Activated naive CD4-positive, alpha-beta T cell treated with anti-CD3 and anti-CD28 coated beads for 36 hours (primary cell): ENCODE results near the gene HMMR. TPM values are rescaled to one million over a fixed set of nuclear protein-coding genes. Genes with fewer than 3 reads are reported as not detected.
"Not testable (repeated sequence)": the region's sequence is repeated elsewhere in the genome, so short reads cannot be mapped to it uniquely, and the experiment has no call there.

ENCODE experiments used
- CTCF ChIA-PET: fragments of 350-600 bp; sonication (Branson Sonifier 250); formaldehyde crosslinking; loops from one replicate; lab custom pipeline; 2021; ENCODE audit warnings: antibody characterized with exemption; lab: Charles Lee
- DNase-seq: peaks from one replicate; pipeline ENCODE4 v3.0.0-alpha.2; 2020
- H3K27ac Mint-ChIP-seq: one replicate; pipeline ENCODE4 v1.8.0; 2021; ENCODE audit warnings: mild to moderate bottlenecking, mixed read lengths
- H3K27me3 Mint-ChIP-seq: one replicate; pipeline ENCODE4 v1.8.0; 2021; ENCODE audit warnings: low read depth, mixed read lengths
- H3K36me3 Mint-ChIP-seq: one replicate; pipeline ENCODE4 v1.8.0; 2021; ENCODE audit warnings: low read depth, mixed read lengths
- H3K4me1 Mint-ChIP-seq: one replicate; pipeline ENCODE4 v1.8.0; 2021; ENCODE audit warnings: low read depth, mixed read lengths
- H3K4me3 Mint-ChIP-seq: one replicate; pipeline ENCODE4 v1.8.0; 2021; ENCODE audit warnings: mild to moderate bottlenecking, moderate library complexity, mixed read lengths
- H3K9me3 Mint-ChIP-seq: one replicate; pipeline ENCODE4 v1.8.0; 2021; ENCODE audit warnings: mixed read lengths
- intact Hi-C: fragments of 100-400 bp; cut with micrococcal nuclease; formaldehyde crosslinking; loops from one replicate; pipeline ENCODE4 v1.15.1; 2023
- total RNA-seq, 2 experiments: library from RNA; stranded (reverse); gene quantifications; one replicate each; pipeline ENCODE4 v1.2.3, GENCODE V29; 2021

Gene HMMR
- total RNA-seq, 2 experiments from 2014 or later = 91.8 to 99.8 TPM

- intact Hi-C loops = no loop called here
Measured at GRCh38 chr5:163440954-163441353, 19.5 kb upstream of the HMMR start.

GRCh38 chr5:163444526-163444925, 15.9 kb upstream of the HMMR start:
- H3K4me1 Mint-ChIP-seq = peaks cover 16% of the 10 kb centered on the region
- peaks cover 55% of the 10 kb centered on the region for H3K36me3 Mint-ChIP-seq

More at GRCh38 chr5:163440954-163441353, 19.5 kb upstream of the HMMR start:
- H3K9me3 Mint-ChIP-seq = no peaks in the 10 kb centered on the region
- H3K27ac Mint-ChIP-seq = peak overlapping the region; percentile 41
- peaks cover 37% of the 10 kb centered on the region for H3K36me3 Mint-ChIP-seq
- no peaks in the 10 kb centered on the region for H3K27me3 Mint-ChIP-seq
- CTCF ChIA-PET = interaction anchor here (3.5 kb wide), 1 partner anchor 18 kb away, joined by 18 read pairs; the partner anchor contains the start of genes HMMR and NUDCD2
- DNase-seq = no peak
- H3K4me1 Mint-ChIP-seq = peaks cover 37% of the 10 kb centered on the region
- H3K4me3 Mint-ChIP-seq = no peak overlapping the region

DNA sequence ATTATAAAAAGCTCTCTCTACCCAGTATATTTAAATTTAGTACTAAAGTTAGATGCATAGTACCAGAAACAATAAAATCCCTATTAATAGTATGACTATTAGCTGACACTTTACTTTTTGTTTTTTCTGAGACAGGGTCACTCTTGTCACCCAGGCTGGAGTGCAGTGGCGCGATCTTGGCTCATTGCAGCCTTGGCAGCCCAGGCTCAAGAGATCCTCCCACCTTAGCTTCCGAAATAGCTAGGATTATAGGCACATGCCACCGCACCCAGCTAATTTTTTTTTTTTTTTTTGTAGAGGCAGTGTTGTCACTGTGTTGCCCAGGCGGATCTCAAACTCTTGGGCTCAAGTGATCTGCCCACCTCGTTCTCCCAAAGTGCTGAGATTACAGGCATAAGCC, 15.1 kb upstream of the HMMR start:
- Mint-ChIP-seq H3K27me3 (no peaks in the 10 kb centered on the region), H3K36me3 (peaks cover 50% of the 10 kb centered on the region), H3K4me3 (no peak overlapping the region)

More at GRCh38 chr5:163444526-163444925, 15.9 kb upstream of the HMMR start:
- DNase-seq = no peak
- Mint-ChIP-seq H3K9me3 (no peaks in the 10 kb centered on the region), H3K27me3 (no peaks in the 10 kb centered on the region), H3K27ac (no peak overlapping the region), H3K4me3 (no peak overlapping the region)
- intact Hi-C loops = no loop called here
- CTCF ChIA-PET = interaction anchor here (0.8 kb wide), 1 partner anchor 14 kb away, joined by 6 read pairs; no protein-coding TSS in a partner anchor

DNA sequence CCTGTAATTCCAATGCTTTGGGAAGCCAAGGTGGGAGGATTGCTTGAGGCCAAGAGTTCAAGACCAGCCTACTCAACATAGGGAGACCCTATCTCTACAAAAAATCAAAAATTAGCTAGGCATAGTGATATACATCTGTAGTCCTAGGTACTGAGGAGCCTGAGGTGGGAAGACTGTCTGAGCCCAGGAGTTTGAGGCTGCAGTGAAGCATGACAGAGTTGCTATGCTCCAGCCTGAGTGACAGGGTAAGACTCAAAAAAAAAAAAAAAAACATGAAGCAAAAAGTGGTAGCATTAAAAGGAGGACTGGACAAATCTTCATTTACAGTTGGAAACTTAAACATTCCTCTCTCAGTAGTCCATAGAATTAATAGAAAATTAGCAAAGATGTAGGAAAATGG, 13.2 kb upstream of the HMMR start:
- H3K9me3 Mint-ChIP-seq = no peaks in the 10 kb centered on the region
- CTCF ChIA-PET = no interaction called here
- peak overlapping the region; percentile 36 for H3K27ac Mint-ChIP-seq
- no peak overlapping the region for H3K4me3 Mint-ChIP-seq
- H3K4me1 Mint-ChIP-seq = peaks cover 4% of the 10 kb centered on the region
- H3K36me3 Mint-ChIP-seq = peaks cover 48% of the 10 kb centered on the region
- intact Hi-C loops = no loop called here
- no peak for DNase-seq
- no peaks in the 10 kb centered on the region for H3K27me3 Mint-ChIP-seq

More for the DNA sequence above, 15.1 kb upstream of the HMMR start:
- CTCF ChIA-PET = interaction anchor here (0.8 kb wide), 1 partner anchor 13 kb away, joined by 6 read pairs; no protein-coding TSS in a partner anchor
- DNase-seq = no peak
- H3K4me1 Mint-ChIP-seq = peaks cover 11% of the 10 kb centered on the region
- no peak overlapping the region for H3K27ac Mint-ChIP-seq
- no peaks in the 10 kb centered on the region for H3K9me3 Mint-ChIP-seq
- intact Hi-C loops = no loop called here

DNA sequence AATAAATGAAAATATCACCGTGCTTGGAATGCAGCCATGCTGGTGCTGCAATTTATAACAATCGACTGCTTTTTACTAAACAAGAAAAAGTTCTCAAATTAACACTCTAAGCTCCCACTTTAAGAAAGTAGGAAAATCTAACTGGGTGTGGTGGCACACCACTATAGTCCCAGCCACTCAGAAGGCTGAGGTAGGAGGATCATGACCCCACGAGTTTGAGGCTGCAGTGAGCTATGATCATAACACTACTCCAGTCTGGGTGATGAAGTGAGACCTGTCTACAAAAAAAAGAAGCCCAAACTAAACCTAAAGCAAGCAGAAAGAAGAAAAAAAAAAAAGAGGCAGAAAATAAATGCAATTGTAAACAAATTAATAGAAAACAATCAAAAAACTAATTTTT, 12.6 kb upstream of the HMMR start:
- CTCF ChIA-PET = interaction anchor here (1.0 kb wide), 1 partner anchor 13 kb away, joined by 3 read pairs; no protein-coding TSS in a partner anchor
- Mint-ChIP-seq H3K4me3 (no peak overlapping the region), H3K27ac (peak overlapping the region; percentile 11), H3K9me3 (no peaks in the 10 kb centered on the region), H3K36me3 (peaks cover 45% of the 10 kb centered on the region), H3K4me1 (peaks cover 4% of the 10 kb centered on the region), H3K27me3 (no peaks in the 10 kb centered on the region)
- no peak for DNase-seq
- intact Hi-C loops = no loop called here

- no peak overlapping the region for H3K4me3 Mint-ChIP-seq
- H3K9me3 Mint-ChIP-seq = no peaks in the 10 kb centered on the region
- CTCF ChIA-PET = interaction anchor here (1.0 kb wide), 1 partner anchor 13 kb away, joined by 3 read pairs; no protein-coding TSS in a partner anchor
- intact Hi-C loops = no loop called here
- peaks cover 4% of the 10 kb centered on the region for H3K4me1 Mint-ChIP-seq
- peaks cover 46% of the 10 kb centered on the region for H3K36me3 Mint-ChIP-seq
- H3K27me3 Mint-ChIP-seq = no peaks in the 10 kb centered on the region
- DNase-seq = no peak
- H3K27ac Mint-ChIP-seq = no peak overlapping the region
Measured at GRCh38 chr5:163448491-163448890, 11.9 kb upstream of the HMMR start.

DNA sequence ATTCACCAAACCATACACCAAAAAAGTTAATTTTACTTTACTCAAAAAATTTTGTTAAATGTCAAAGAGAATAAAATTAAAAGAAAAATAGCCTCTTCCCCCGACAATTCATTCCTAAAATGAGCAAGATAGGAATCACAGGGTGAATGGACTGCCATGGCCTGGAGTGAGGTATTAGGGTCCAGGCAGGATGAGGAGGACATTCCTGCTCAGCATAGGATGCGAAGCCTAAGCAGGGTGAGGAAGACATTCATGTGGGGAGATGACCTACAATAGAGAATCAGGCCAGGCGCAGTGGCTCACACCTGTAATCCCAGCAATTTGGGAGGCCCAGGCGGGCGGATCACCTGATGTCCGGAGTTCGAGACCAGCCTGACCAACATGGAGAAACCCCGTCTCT, 8.9 kb upstream of the HMMR start:
- H3K9me3 Mint-ChIP-seq = no peaks in the 10 kb centered on the region
- peaks cover 14% of the 10 kb centered on the region for H3K4me1 Mint-ChIP-seq
- no peaks in the 10 kb centered on the region for H3K27me3 Mint-ChIP-seq
- H3K4me3 Mint-ChIP-seq = no peak overlapping the region
- CTCF ChIA-PET = no interaction called here
- no peak for DNase-seq
- peaks cover 52% of the 10 kb centered on the region for H3K36me3 Mint-ChIP-seq
- no peak overlapping the region for H3K27ac Mint-ChIP-seq
- intact Hi-C loops = loop anchor here (2.0 kb wide), 1 partner anchor 15 kb away; the partner anchor contains the start of gene CCNG1

- Mint-ChIP-seq H3K27me3 (no peaks in the 10 kb centered on the region), H3K27ac (no peak overlapping the region), H3K4me1 (peaks cover 23% of the 10 kb centered on the region), H3K36me3 (peaks cover 42% of the 10 kb centered on the region), H3K9me3 (no peaks in the 10 kb centered on the region), H3K4me3 (no peak overlapping the region)
- intact Hi-C loops = no loop called here
- CTCF ChIA-PET = interaction anchor here (0.6 kb wide), 1 partner anchor 38 kb away, joined by 4 read pairs; no protein-coding TSS in a partner anchor
- DNase-seq = no peak
Measured at GRCh38 chr5:163453705-163454104, 6.7 kb upstream of the HMMR start.

GRCh38 chr5:163455406-163455805, 5.0 kb upstream of the HMMR start:
- DNase-seq, intact Hi-C loops, H3K27me3 Mint-ChIP-seq, H3K27ac Mint-ChIP-seq, H3K9me3 Mint-ChIP-seq, H3K4me3 Mint-ChIP-seq: not testable (repeated sequence)
- peaks cover 39% of the 10 kb centered on the region for H3K36me3 Mint-ChIP-seq
- CTCF ChIA-PET = interaction anchor here (0.7 to 1.3 kb wide), 2 partner anchors 13 to 1289 kb away, joined by 4 to 6 read pairs; no protein-coding TSS in a partner anchor
- H3K4me1 Mint-ChIP-seq = peaks cover 22% of the 10 kb centered on the region

GRCh38 chr5:163456029-163456589, 4.3 kb upstream of the HMMR start:
- Mint-ChIP-seq H3K4me1 (peaks cover 22% of the 10 kb centered on the region), H3K9me3 (no peaks in the 10 kb centered on the region), H3K4me3 (no peak overlapping the region), H3K36me3 (peaks cover 39% of the 10 kb centered on the region), H3K27ac (no peak overlapping the region), H3K27me3 (no peaks in the 10 kb centered on the region)
- CTCF ChIA-PET = interaction anchor here (1.2 kb wide), 1 partner anchor 17 kb away, joined by 3 read pairs; no protein-coding TSS in a partner anchor
- intact Hi-C loops = no loop called here
- DNase-seq = no peak

- Mint-ChIP-seq H3K9me3 (no peaks in the 10 kb centered on the region), H3K27ac (no peak overlapping the region), H3K36me3 (peaks cover 38% of the 10 kb centered on the region), H3K27me3 (no peaks in the 10 kb centered on the region), H3K4me3 (no peak overlapping the region), H3K4me1 (peaks cover 22% of the 10 kb centered on the region)
- intact Hi-C loops = no loop called here
- DNase-seq = no peak
- CTCF ChIA-PET = interaction anchor here (1.2 kb wide), 1 partner anchor 16 kb away, joined by 3 read pairs; no protein-coding TSS in a partner anchor
Measured at GRCh38 chr5:163456840-163457239, 3.6 kb upstream of the HMMR start.

- Mint-ChIP-seq H3K9me3 (no peaks in the 10 kb centered on the region), H3K4me3 (peak overlapping the region; percentile 94)
- intact Hi-C loops = loop anchor here (1.0 kb wide), 1 partner anchor 9 kb away; no protein-coding TSS in a partner anchor
Measured at GRCh38 chr5:163458778-163459385, 1.6 kb upstream of the HMMR start.

More at GRCh38 chr5:163458778-163459385, 1.6 kb upstream of the HMMR start:
- CTCF ChIA-PET = interaction anchor here (1.0 to 3.1 kb wide), 6 partner anchors 14 to 50 kb away, joined by 3 to 18 read pairs (median 5); partner anchors contain the start of gene MAT2B
- peaks cover 28% of the 10 kb centered on the region for H3K4me1 Mint-ChIP-seq
- peak overlapping the region; percentile 100 for H3K27ac Mint-ChIP-seq
- peaks cover 32% of the 10 kb centered on the region for H3K36me3 Mint-ChIP-seq
- no peaks in the 10 kb centered on the region for H3K27me3 Mint-ChIP-seq
- no peak for DNase-seq
